ENCODE results near the gene LDLRAD1. TPM values are rescaled to one million over a fixed set of nuclear protein-coding genes. Genes with fewer than 3 reads are reported as not detected.
"Not testable (repeated sequence)": the region's sequence is repeated elsewhere in the genome, so short reads cannot be mapped to it uniquely, and the experiment has no call there.

LDLRAD1 gene
- total RNA-seq, 2 experiments from 2014 or later, result not detected

DNA sequence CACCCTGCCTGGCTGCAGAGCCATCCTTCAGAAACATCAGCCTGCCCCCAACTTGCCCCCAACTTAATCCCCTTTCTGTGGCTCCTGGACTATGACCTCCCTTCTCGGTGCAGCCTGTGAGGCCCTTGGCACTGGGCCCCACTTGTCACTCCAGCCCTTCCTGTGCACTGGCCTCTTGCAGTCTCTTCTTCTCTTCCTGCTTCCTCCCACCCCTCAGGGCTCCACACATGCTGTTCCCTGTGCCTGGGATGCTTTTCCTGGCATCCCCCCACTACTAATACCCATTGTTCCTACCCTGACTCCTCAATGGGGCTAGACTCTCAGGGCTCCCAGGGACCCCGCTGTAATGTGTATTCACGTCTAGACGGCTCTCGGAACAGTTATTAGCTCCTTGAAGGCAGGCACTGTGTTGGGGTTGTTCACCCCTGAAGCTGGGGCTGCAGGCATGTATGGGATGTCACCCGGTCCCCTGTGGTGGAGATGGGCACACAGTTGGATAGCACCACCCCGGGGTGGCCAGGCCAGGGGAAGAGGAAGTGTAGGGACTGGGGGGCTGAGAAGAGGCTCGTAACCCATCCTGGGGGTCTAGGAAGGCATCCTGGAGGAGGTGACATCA, 4.5 kb downstream of the LDLRAD1 start:
- Mint-ChIP-seq H3K9me3 (ENCODE audit: insufficient read depth) (no peaks in the 10 kb centered on the region), H3K36me3 (ENCODE audit: low read depth) (no peaks in the 10 kb centered on the region), H3K27ac (no peak overlapping the region), H3K27me3 (ENCODE audit: low read depth) (peaks cover 2% of the 10 kb centered on the region), H3K4me3 (no peak overlapping the region), H3K4me1 (ENCODE audit: low read depth) (no peaks in the 10 kb centered on the region)
- ATAC-seq (no peak), DNase-seq (no peak)
- ChIA-PET POLR2A (no interaction called here), CTCF (no interaction called here)

DNA sequence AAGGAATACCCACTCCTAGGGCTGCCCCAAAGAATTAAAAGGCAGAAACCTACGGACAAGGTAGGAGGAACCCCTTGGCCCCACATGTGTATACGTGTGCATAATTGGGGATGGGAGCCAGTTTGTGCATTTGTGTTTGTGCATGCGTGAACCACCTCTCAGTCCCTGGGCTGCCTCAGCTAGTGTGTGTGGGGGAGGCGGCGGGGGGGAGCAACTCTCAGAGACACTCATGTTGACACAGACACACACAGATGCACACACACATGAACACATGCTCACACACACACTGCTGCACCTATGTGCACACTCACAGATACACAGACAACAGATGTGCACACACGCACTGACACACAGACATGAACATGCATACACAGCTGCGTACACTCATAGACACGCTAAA, 5.1 kb downstream of the LDLRAD1 start:
- ChIA-PET CTCF (no interaction called here), POLR2A (no interaction called here)
- no peaks in the 10 kb centered on the region for H3K9me3 Mint-ChIP-seq (ENCODE audit: insufficient read depth)
- no peaks in the 10 kb centered on the region for H3K4me1 Mint-ChIP-seq (ENCODE audit: low read depth)
- DNase-seq (no peak), ATAC-seq (no peak)
- H3K27me3 Mint-ChIP-seq (ENCODE audit: low read depth), result peaks cover 2% of the 10 kb centered on the region
- no peaks in the 10 kb centered on the region for H3K36me3 Mint-ChIP-seq (ENCODE audit: low read depth)
- no peak overlapping the region for H3K27ac Mint-ChIP-seq
- no peak overlapping the region for H3K4me3 Mint-ChIP-seq

- ATAC-seq (no peak), DNase-seq (no peak)
- H3K4me3 Mint-ChIP-seq, result no peak overlapping the region
- POLR2A ChIA-PET, result no interaction called here
- H3K27ac Mint-ChIP-seq, result no peak overlapping the region
- H3K4me1 Mint-ChIP-seq (ENCODE audit: low read depth), result no peaks in the 10 kb centered on the region
- peaks cover 3% of the 10 kb centered on the region for H3K27me3 Mint-ChIP-seq (ENCODE audit: low read depth)
- H3K9me3 Mint-ChIP-seq (ENCODE audit: insufficient read depth), result no peaks in the 10 kb centered on the region
- CTCF ChIA-PET, result no interaction called here
- H3K36me3 Mint-ChIP-seq (ENCODE audit: low read depth), result no peaks in the 10 kb centered on the region
These were observed 6.0 kb downstream of the LDLRAD1 start for GRCh38 chr1:54012008-54012325.

DNA sequence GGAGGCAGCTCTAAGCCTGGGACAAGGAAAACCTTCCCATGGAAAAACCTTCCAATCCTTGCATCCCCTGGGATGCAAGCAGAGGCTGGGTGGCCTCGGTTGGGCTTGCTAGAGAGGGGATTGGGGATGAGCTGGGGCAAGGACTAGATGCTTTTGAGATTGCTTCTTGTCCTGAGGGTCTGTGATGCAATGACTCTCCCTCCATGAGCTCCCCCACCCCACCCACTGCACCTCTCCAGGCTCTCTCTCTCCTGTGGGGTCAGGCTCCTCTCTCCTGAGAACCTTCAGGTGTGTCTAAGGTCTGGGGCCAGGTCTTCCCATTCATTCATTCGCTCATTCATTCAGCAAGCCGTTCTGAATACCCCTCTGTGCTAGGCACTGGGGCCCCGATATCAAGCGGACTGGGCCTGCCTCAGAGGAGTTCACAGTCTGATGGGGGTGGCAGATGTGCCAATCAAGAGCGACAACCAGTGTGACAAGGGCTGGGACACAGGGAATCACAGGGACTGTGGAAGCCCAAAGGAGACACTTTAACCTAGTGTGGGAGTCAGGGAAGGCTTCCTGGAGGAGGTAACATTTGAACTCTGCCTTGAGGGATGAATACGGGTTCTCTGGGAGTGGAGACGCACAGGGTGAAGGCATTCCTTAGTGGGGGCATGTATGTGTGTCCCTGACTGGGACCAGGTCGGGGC, 6.5 kb downstream of the LDLRAD1 start:
- ChIA-PET POLR2A (no interaction called here), CTCF (no interaction called here)
- ATAC-seq, result no peak
- peaks cover 5% of the 10 kb centered on the region for H3K27me3 Mint-ChIP-seq (ENCODE audit: low read depth)
- H3K36me3 Mint-ChIP-seq (ENCODE audit: low read depth), result no peaks in the 10 kb centered on the region
- no peaks in the 10 kb centered on the region for H3K4me1 Mint-ChIP-seq (ENCODE audit: low read depth)
- no peak overlapping the region for H3K4me3 Mint-ChIP-seq
- H3K9me3 Mint-ChIP-seq (ENCODE audit: insufficient read depth), result no peaks in the 10 kb centered on the region
- no peak for DNase-seq
- no peak overlapping the region for H3K27ac Mint-ChIP-seq

- Mint-ChIP-seq H3K4me3 (no peak overlapping the region), H3K27ac (no peak overlapping the region), H3K9me3 (ENCODE audit: insufficient read depth) (no peaks in the 10 kb centered on the region), H3K4me1 (ENCODE audit: low read depth) (no peaks in the 10 kb centered on the region), H3K27me3 (ENCODE audit: low read depth) (peaks cover 7% of the 10 kb centered on the region), H3K36me3 (ENCODE audit: low read depth) (no peaks in the 10 kb centered on the region)
- ChIA-PET POLR2A (no interaction called here), CTCF (interaction anchor here (0.6 kb wide), 1 partner anchor 936 kb away, joined by 3 read pairs; no protein-coding TSS in a partner anchor)
- no peak for DNase-seq
- no peak for ATAC-seq
These were observed 7.4 kb downstream of the LDLRAD1 start for GRCh38 chr1:54010415-54011117.

GRCh38 chr1:54009406-54009805, 8.6 kb downstream of the LDLRAD1 start:
- H3K9me3 Mint-ChIP-seq (ENCODE audit: insufficient read depth), result no peaks in the 10 kb centered on the region
- POLR2A ChIA-PET, result no interaction called here
- H3K4me3 Mint-ChIP-seq, result no peak overlapping the region
- CTCF ChIA-PET, result no interaction called here
- H3K27ac Mint-ChIP-seq, result no peak overlapping the region
- H3K27me3 Mint-ChIP-seq (ENCODE audit: low read depth), result peaks cover 7% of the 10 kb centered on the region
- DNase-seq (no peak), ATAC-seq (no peak)
- no peaks in the 10 kb centered on the region for H3K36me3 Mint-ChIP-seq (ENCODE audit: low read depth)
- no peaks in the 10 kb centered on the region for H3K4me1 Mint-ChIP-seq (ENCODE audit: low read depth)

- H3K36me3 Mint-ChIP-seq (ENCODE audit: low read depth), result no peaks in the 10 kb centered on the region
These were observed 9.1 kb downstream of the LDLRAD1 start for GRCh38 chr1:54008876-54009275.

DNA sequence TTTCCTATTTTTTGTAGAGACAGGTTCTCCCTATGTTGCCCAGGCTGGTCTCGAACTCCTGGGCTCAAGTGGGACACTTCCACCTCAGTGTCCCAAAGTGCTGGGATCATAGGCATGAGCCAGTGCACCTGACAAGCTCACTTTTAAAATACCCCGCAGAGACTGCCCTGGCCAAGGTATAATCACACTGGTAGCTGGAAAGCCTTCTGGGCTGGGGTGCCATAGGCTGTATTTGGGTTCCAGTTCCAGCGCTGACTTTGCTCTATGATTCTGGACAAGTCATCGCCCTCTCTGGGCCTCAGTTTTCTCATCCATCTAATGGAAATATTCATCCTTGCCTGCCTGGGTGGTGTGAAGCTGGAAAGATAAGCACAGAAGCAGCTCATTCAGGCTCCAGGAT, 10.4 kb downstream of the LDLRAD1 start:
- ChIA-PET CTCF (no interaction called here), POLR2A (interaction anchor here (0.6 kb wide), 1 partner anchor 787 kb away, joined by 3 read pairs; no protein-coding TSS in a partner anchor)
- ATAC-seq, result no peak
- DNase-seq, result no peak
- no peaks in the 10 kb centered on the region for H3K36me3 Mint-ChIP-seq (ENCODE audit: low read depth)
- H3K27ac Mint-ChIP-seq, result no peak overlapping the region
- H3K9me3 Mint-ChIP-seq (ENCODE audit: insufficient read depth), result no peaks in the 10 kb centered on the region
- no peak overlapping the region for H3K4me3 Mint-ChIP-seq
- H3K4me1 Mint-ChIP-seq (ENCODE audit: low read depth), result no peaks in the 10 kb centered on the region
- H3K27me3 Mint-ChIP-seq (ENCODE audit: low read depth), result peaks cover 7% of the 10 kb centered on the region

More at GRCh38 chr1:54008876-54009275, 9.1 kb downstream of the LDLRAD1 start:
- DNase-seq (no peak), ATAC-seq (no peak)
- ChIA-PET POLR2A (no interaction called here), CTCF (no interaction called here)
- H3K27ac Mint-ChIP-seq, result no peak overlapping the region
- H3K4me1 Mint-ChIP-seq (ENCODE audit: low read depth), result no peaks in the 10 kb centered on the region
- H3K4me3 Mint-ChIP-seq, result no peak overlapping the region
- peaks cover 7% of the 10 kb centered on the region for H3K27me3 Mint-ChIP-seq (ENCODE audit: low read depth)
- no peaks in the 10 kb centered on the region for H3K9me3 Mint-ChIP-seq (ENCODE audit: insufficient read depth)

GRCh38 chr1:54006508-54006907, 11.5 kb downstream of the LDLRAD1 start:
- ChIA-PET CTCF (no interaction called here), POLR2A (no interaction called here)
- no peaks in the 10 kb centered on the region for H3K4me1 Mint-ChIP-seq (ENCODE audit: low read depth)
- no peak for DNase-seq
- no peak overlapping the region for H3K4me3 Mint-ChIP-seq
- H3K36me3 Mint-ChIP-seq (ENCODE audit: low read depth), result no peaks in the 10 kb centered on the region
- no peak overlapping the region for H3K27ac Mint-ChIP-seq
- ATAC-seq, result no peak
- no peaks in the 10 kb centered on the region for H3K9me3 Mint-ChIP-seq (ENCODE audit: insufficient read depth)
- H3K27me3 Mint-ChIP-seq (ENCODE audit: low read depth), result peaks cover 7% of the 10 kb centered on the region

- ChIA-PET POLR2A (no interaction called here), CTCF (no interaction called here)
- Mint-ChIP-seq H3K4me1 (ENCODE audit: low read depth) (no peaks in the 10 kb centered on the region), H3K4me3 (no peak overlapping the region), H3K36me3 (ENCODE audit: low read depth) (no peaks in the 10 kb centered on the region), H3K27me3 (ENCODE audit: low read depth) (peaks cover 5% of the 10 kb centered on the region), H3K27ac (no peak overlapping the region), H3K9me3 (ENCODE audit: insufficient read depth) (no peaks in the 10 kb centered on the region)
- ATAC-seq (no peak), DNase-seq (no peak)
These were observed 13.4 kb downstream of the LDLRAD1 start for GRCh38 chr1:54004481-54005049.

DNA sequence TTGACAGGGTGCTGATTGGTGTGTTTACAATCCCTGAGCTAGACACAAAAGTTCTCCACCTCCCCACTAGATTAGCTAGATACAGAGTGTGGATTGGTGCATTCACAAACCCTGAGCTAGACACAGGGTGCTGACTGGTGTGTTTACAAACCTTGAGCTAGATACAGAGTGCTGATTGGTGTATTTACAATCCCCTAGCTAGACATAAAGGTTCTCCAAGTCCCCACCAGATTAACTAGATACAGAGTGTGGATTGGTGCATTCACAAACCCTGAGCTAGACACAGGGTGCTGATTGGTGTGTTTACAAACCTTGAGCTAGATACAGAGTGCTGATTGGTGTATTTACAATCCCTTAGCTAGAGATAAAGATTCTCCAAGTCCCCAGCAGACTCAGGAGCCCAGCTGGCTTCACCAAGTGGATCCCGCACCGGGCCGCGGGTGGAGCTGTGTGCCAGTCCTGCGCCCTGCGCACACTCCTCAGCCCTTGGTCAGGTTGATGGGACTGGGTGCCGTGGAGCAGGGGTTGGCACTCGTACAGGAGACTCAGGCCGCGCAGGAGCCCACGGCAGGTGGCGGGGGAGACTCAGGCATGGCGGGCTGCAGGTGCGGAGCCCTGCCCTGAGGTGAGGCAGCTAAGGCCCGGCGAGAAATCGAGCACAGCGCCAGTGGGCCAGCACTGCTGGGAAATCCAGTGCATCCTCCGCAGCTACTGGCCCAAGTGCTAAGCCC, 14.1 kb downstream of the LDLRAD1 start:
- CTCF ChIA-PET; H3K27ac Mint-ChIP-seq; ATAC-seq; POLR2A ChIA-PET; H3K36me3 Mint-ChIP-seq (ENCODE audit: low read depth); DNase-seq; H3K4me1 Mint-ChIP-seq (ENCODE audit: low read depth); H3K27me3 Mint-ChIP-seq (ENCODE audit: low read depth); H3K4me3 Mint-ChIP-seq; H3K9me3 Mint-ChIP-seq (ENCODE audit: insufficient read depth): not testable (repeated sequence)

DNA sequence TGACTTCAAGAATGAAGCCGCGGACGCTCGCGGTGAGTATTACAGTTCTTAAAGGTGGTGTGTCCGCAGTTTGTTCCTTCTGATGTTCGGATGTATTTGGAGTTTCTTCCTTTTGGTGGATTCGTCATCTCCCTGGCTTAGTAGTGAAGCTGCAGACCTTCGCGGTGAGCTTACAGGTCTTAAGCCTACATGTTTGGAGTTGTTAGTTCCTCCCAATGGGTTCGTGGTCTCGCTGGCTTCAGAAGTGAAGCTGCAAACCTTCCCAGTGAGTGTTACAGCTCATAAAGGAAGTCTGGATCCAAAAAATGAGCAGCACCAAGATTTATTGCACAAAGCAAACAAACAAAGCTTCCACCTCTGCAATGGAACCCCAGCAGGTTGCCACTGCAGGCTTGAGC, 14.7 kb downstream of the LDLRAD1 start:
- ChIA-PET POLR2A (no interaction called here), CTCF (no interaction called here)
- Mint-ChIP-seq H3K9me3 (ENCODE audit: insufficient read depth) (no peaks in the 10 kb centered on the region), H3K27ac (no peak overlapping the region), H3K4me1 (ENCODE audit: low read depth) (no peaks in the 10 kb centered on the region), H3K27me3 (ENCODE audit: low read depth) (peaks cover 5% of the 10 kb centered on the region), H3K4me3 (no peak overlapping the region), H3K36me3 (ENCODE audit: low read depth) (no peaks in the 10 kb centered on the region)
- no peak for ATAC-seq
- no peak for DNase-seq

All from activated CD8-positive, alpha-beta T cell treated with anti-CD3 and anti-CD28 coated beads, Interleukin-2, amount 10 ng/mL, durations not matched to agents 7 days and 5 days (primary cell).